ENCODE data around the gene GJC1.

Gene GJC1

GRCh38 chr17:44863061-44863918 lies 33.2 kb upstream of the GJC1 start:
- FAIRE-seq: no peak
- no peak for DNase-seq (ENCODE audit: insufficient read length)
- TF ChIP-seq TAF1 (IDR thresholded peaks at IDR 0.05; ENCODE audit: borderline replicate concordance, low read depth, low read length) (no peak), POLR2A (IDR thresholded peaks at IDR 0.05; ENCODE audit: low read depth, low read length) (no peak), POLR2AphosphoS5 (IDR thresholded peaks at IDR 0.05; ENCODE audit: low read depth, low read length) (no peak)

- DNase-seq (ENCODE audit: insufficient read length) (no peak), FAIRE-seq (no peak)
- TF ChIP-seq POLR2A (IDR thresholded peaks at IDR 0.05; ENCODE audit: low read depth, low read length) (no peak), POLR2AphosphoS5 (IDR thresholded peaks at IDR 0.05; ENCODE audit: low read depth, low read length) (no peak), TAF1 (IDR thresholded peaks at IDR 0.05; ENCODE audit: borderline replicate concordance, low read depth, low read length) (no peak)
These were observed 32.3 kb upstream of the GJC1 start for GRCh38 chr17:44862278-44862914.

GRCh38 chr17:44859701-44860100 lies 29.6 kb upstream of the GJC1 start:
- TF ChIP-seq POLR2A (IDR thresholded peaks at IDR 0.05; ENCODE audit: low read depth, low read length): no peak
- TF ChIP-seq TAF1 (IDR thresholded peaks at IDR 0.05; ENCODE audit: borderline replicate concordance, low read depth, low read length): no peak
- no peak for TF ChIP-seq POLR2AphosphoS5 (IDR thresholded peaks at IDR 0.05; ENCODE audit: low read depth, low read length)
- DNase-seq (ENCODE audit: insufficient read length): no peak
- no peak for FAIRE-seq

- TF ChIP-seq POLR2A (IDR thresholded peaks at IDR 0.05; ENCODE audit: low read depth, low read length): no peak
- no peak for TF ChIP-seq POLR2AphosphoS5 (IDR thresholded peaks at IDR 0.05; ENCODE audit: low read depth, low read length)
- TF ChIP-seq TAF1 (IDR thresholded peaks at IDR 0.05; ENCODE audit: borderline replicate concordance, low read depth, low read length): no peak
- FAIRE-seq: no peak
- no peak for DNase-seq (ENCODE audit: insufficient read length)
These were observed 24.1 kb upstream of the GJC1 start for GRCh38 chr17:44854192-44854591.

GRCh38 chr17:44850612-44851011 lies 20.5 kb upstream of the GJC1 start:
- TF ChIP-seq POLR2AphosphoS5 (IDR thresholded peaks at IDR 0.05; ENCODE audit: low read depth, low read length) (no peak), TAF1 (IDR thresholded peaks at IDR 0.05; ENCODE audit: borderline replicate concordance, low read depth, low read length) (no peak), POLR2A (IDR thresholded peaks at IDR 0.05; ENCODE audit: low read depth, low read length) (no peak)
- DNase-seq (ENCODE audit: insufficient read length): no peak
- FAIRE-seq: no peak

GRCh38 chr17:44850025-44850424 lies 19.9 kb upstream of the GJC1 start:
- DNase-seq (ENCODE audit: insufficient read length) (no peak), FAIRE-seq (no peak)
- TF ChIP-seq TAF1 (IDR thresholded peaks at IDR 0.05; ENCODE audit: borderline replicate concordance, low read depth, low read length): no peak
- no peak for TF ChIP-seq POLR2AphosphoS5 (IDR thresholded peaks at IDR 0.05; ENCODE audit: low read depth, low read length)
- TF ChIP-seq POLR2A (IDR thresholded peaks at IDR 0.05; ENCODE audit: low read depth, low read length): no peak

GRCh38 chr17:44848961-44849489 lies 18.9 kb upstream of the GJC1 start:
- FAIRE-seq (no peak), DNase-seq (ENCODE audit: insufficient read length) (no peak)
- TF ChIP-seq TAF1 (IDR thresholded peaks at IDR 0.05; ENCODE audit: borderline replicate concordance, low read depth, low read length): no peak
- TF ChIP-seq POLR2AphosphoS5 (IDR thresholded peaks at IDR 0.05; ENCODE audit: low read depth, low read length): no peak
- TF ChIP-seq POLR2A (IDR thresholded peaks at IDR 0.05; ENCODE audit: low read depth, low read length): no peak

- DNase-seq (ENCODE audit: insufficient read length) (no peak), FAIRE-seq (no peak)
- TF ChIP-seq POLR2A (IDR thresholded peaks at IDR 0.05; ENCODE audit: low read depth, low read length) (no peak), POLR2AphosphoS5 (IDR thresholded peaks at IDR 0.05; ENCODE audit: low read depth, low read length) (no peak), TAF1 (IDR thresholded peaks at IDR 0.05; ENCODE audit: borderline replicate concordance, low read depth, low read length) (no peak)
These were observed 18.2 kb upstream of the GJC1 start for GRCh38 chr17:44848257-44848795.

GRCh38 chr17:44847586-44847985 lies 17.5 kb upstream of the GJC1 start, which contains the start of gene HIGD1B:
TSS of gene HIGD1B (plus strand) at chr17:44847883. CDS start at chr17:44848153, 270 bp downstream.
- TF ChIP-seq POLR2AphosphoS5 (IDR thresholded peaks at IDR 0.05; ENCODE audit: low read depth, low read length) (no peak), POLR2A (IDR thresholded peaks at IDR 0.05; ENCODE audit: low read depth, low read length) (no peak), TAF1 (IDR thresholded peaks at IDR 0.05; ENCODE audit: borderline replicate concordance, low read depth, low read length) (no peak)
- no peak for FAIRE-seq
- no peak for DNase-seq (ENCODE audit: insufficient read length)

GRCh38 chr17:44846206-44846605 lies 16.1 kb upstream of the GJC1 start:
- DNase-seq (ENCODE audit: insufficient read length): no peak
- TF ChIP-seq TAF1 (IDR thresholded peaks at IDR 0.05; ENCODE audit: borderline replicate concordance, low read depth, low read length) (no peak), POLR2A (IDR thresholded peaks at IDR 0.05; ENCODE audit: low read depth, low read length) (no peak), POLR2AphosphoS5 (IDR thresholded peaks at IDR 0.05; ENCODE audit: low read depth, low read length) (no peak)

GRCh38 chr17:44844390-44844830 lies 14.3 kb upstream of the GJC1 start:
- FAIRE-seq (no peak), DNase-seq (ENCODE audit: insufficient read length) (no peak)
- TF ChIP-seq POLR2AphosphoS5 (IDR thresholded peaks at IDR 0.05; ENCODE audit: low read depth, low read length): no peak

More at GRCh38 chr17:44846206-44846605, 16.1 kb upstream of the GJC1 start:
- FAIRE-seq: no peak

Measured in GM12892 (cell line).